Testis (tissue), 3 donors: Measurements from ENCODE around the gene CEP72. TPM values are rescaled to one million over a fixed set of nuclear protein-coding genes. Genes with fewer than 3 reads are reported as not detected.
"Not testable (repeated sequence)": the region's sequence is repeated elsewhere in the genome, so short reads cannot be mapped to it uniquely, and the experiment has no call there.

Experiments
- DNase-seq: peaks from one replicate; pipeline ENCODE4 v3.0.0-alpha.2; 2019
- H3K27ac ChIP-seq, 2 donors: fragments of 200-600 bp; sonication (generic); one replicate each; pipeline ENCODE4 v1.5.1; 2019
- H3K27me3 ChIP-seq: fragments of 200-600 bp; sonication (generic); one replicate; pipeline ENCODE4 v1.5.1; 2019
- H3K36me3 ChIP-seq: fragments of 200-600 bp; sonication (generic); one replicate; pipeline ENCODE4 v1.5.1; 2017; ENCODE audit warnings: low read depth; ENCODE audit errors: missing control alignments
- H3K4me1 ChIP-seq: fragments of 200-600 bp; sonication (generic); one replicate; pipeline ENCODE4 v1.5.1; 2019
- H3K4me3 ChIP-seq, 2 donors: fragments of 200-600 bp; sonication (generic); one replicate each; pipeline ENCODE4 v1.5.1; 2017 to 2019
- H3K9me3 ChIP-seq: fragments of 200-600 bp; sonication (generic); one replicate; pipeline ENCODE4 v1.5.1; 2017
- WGBS, 2 donors: methylation state at CpG; one replicate each; pipeline ENCODE4 v1.1.5; 2018; 5-methylcytosine and 5-hydroxymethylcytosine counted together
- intact Hi-C: fragments of 100-400 bp; cut with DNase I; formaldehyde crosslinking; loops from one replicate; pipeline ENCODE4 v1.15.1; 2023; ENCODE audit warnings: low total_unique reads
- polyA plus RNA-seq: library from polyadenylated mRNA; stranded (reverse); fragments of 350-450 nt; fragmentation: Illumina TruSeq; extraction: RNeasy Lipid Tissue Mini Kit (QIAGEN cat#74804); gene quantifications from one replicate; pipeline ENCODE4 v1.2.3, GENCODE V29; 2014; ENCODE audit warnings: low read depth, low replicate concordance; ENCODE audit not compliant: insufficient read depth
- total RNA-seq, 2 donors: library from RNA; depleted of rRNA; stranded (reverse); fragments of >200 nt; gene quantifications; one replicate each; pipeline ENCODE4 v1.2.3, GENCODE V29; 2016

Gene CEP72
- total and polyA plus RNA-seq, 3 donors from 2014 or later, result 18.5 to 31.2 (median 19.8) TPM

GRCh38 chr5:694042-694431, 81.9 kb downstream of the CEP72 start:
- H3K27me3 ChIP-seq, H3K36me3 ChIP-seq, H3K4me3 ChIP-seq, DNase-seq, intact Hi-C loops, H3K9me3 ChIP-seq, H3K27ac ChIP-seq, H3K4me1 ChIP-seq: not testable (repeated sequence)
- whole genome bisulfite sequencing, 2 donors, result 2% methylated on average over 17 of the region's 22 CpGs; no CpG with 5 or more reads in 1 of the 2 donors

GRCh38 chr5:695475-695874, 83.3 kb downstream of the CEP72 start:
- H3K27me3 ChIP-seq, H3K4me3 ChIP-seq, intact Hi-C loops, H3K27ac ChIP-seq, H3K4me1 ChIP-seq, DNase-seq, H3K36me3 ChIP-seq, H3K9me3 ChIP-seq: not testable (repeated sequence)
- 100% methylated on average over 3 of the region's 13 CpGs; no CpG with 5 or more reads in 1 of the 2 donors for WGBS, 2 donors

GRCh38 chr5:696191-696590, 84.1 kb downstream of the CEP72 start:
- DNase-seq, H3K4me1 ChIP-seq, H3K27ac ChIP-seq, intact Hi-C loops, H3K27me3 ChIP-seq, H3K4me3 ChIP-seq, H3K36me3 ChIP-seq, H3K9me3 ChIP-seq: not testable (repeated sequence)
- 80% methylated on average over 2 of the region's 8 CpGs; no CpG with 5 or more reads in 1 of the 2 donors for WGBS, 2 donors

DNA sequence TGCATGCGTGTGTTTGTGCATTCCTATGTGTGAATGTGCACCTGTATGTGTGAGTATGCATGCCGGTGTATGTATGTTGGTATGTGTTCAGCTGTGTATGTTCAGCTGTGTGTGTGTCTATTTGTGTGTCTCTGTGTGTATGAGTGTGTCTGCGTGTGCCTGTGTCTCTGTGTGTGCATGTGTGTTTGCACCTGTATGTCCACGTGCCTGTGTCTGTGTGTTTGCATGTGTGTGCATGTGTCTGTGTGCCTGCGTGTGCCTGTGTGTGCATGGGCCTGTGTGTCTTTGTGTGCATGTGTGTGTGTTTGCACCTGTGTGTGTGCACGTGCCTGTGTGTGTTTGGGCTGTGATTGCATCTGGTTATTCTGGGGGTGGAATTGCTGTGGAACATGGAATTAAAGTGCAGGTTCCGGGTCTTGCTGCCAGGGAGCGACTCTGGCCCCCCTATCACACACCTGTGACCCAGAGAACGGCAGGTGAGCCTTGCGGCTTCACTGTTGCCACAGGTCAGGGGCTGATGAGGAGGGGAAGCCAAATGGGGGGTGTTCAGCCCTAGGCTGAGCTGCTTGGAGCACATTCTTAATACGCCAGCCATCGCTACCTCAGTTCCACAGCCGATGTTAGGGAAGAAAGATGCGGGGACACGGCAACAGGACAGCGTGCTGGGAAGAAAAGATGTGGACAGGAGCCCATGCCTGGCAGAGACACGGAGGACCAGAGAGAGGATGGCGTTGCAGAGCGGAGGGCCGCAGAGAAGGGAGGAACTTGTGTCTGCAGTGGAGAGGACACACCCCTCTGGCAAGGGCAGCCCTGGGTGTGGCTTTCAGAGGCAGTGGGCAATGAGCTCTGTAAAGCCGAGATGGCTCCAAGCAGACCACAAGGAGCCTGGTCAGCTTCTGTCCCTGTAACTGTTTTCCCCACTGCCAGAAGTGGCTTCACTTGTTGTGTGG, 84.9 kb downstream of the CEP72 start:
- H3K9me3 ChIP-seq, H3K36me3 ChIP-seq, intact Hi-C loops, H3K4me1 ChIP-seq, H3K27me3 ChIP-seq, H3K4me3 ChIP-seq, H3K27ac ChIP-seq, DNase-seq: not testable (repeated sequence)
- WGBS, 2 donors, result 84 to 91% methylated on average over 15 to 18 of the region's 21 CpGs

Other genes with a start within 250 kb of the CEP72 start
- gene EXOC3, start 169.2 kb upstream of the CEP72 start, total RNA-seq, result 100 to 1,000 TPM; 120 to 122 TPM
- 111 TPM for gene EXOC3, start 169.2 kb upstream of the CEP72 start, polyA plus RNA-seq
- 1 to 10 TPM; 2.3 to 3.8 TPM for gene SLC9A3, start 87.9 kb upstream of the CEP72 start, total RNA-seq
- gene SLC9A3, start 87.9 kb upstream of the CEP72 start, polyA plus RNA-seq, result 2.6 TPM
- gene TPPP, start 81.0 kb downstream of the CEP72 start, total RNA-seq, result 1 to 10 TPM; 2.9 to 5.7 TPM
- 3.8 TPM for gene TPPP, start 81.0 kb downstream of the CEP72 start, polyA plus RNA-seq
- gene ZDHHC11B, start 172.4 kb downstream of the CEP72 start, total RNA-seq, result 1 to 10 TPM; 3.0 to 9.0 TPM
- gene ZDHHC11B, start 172.4 kb downstream of the CEP72 start, polyA plus RNA-seq, result 4.6 TPM
- 10 to 100 TPM; 37.2 to 39.7 TPM for gene ZDHHC11, start 238.6 kb downstream of the CEP72 start, total RNA-seq
- gene ZDHHC11, start 238.6 kb downstream of the CEP72 start, polyA plus RNA-seq, result 22.9 TPM